Posterior cingulate gyrus (tissue), 11 donors: Measurements from ENCODE around the gene BTRC.
A peak's percentile ranks its signal among the peaks of the same experiment; 100 is the strongest.
"Not testable (repeated sequence)": the region's sequence is repeated elsewhere in the genome, so short reads cannot be mapped to it uniquely, and the experiment has no call there.

Experiments used
- DNase-seq, 10 donors: peaks; one replicate each; pipeline versions ENCODE4 v3.0.0 to v3.0.0-alpha.2; 2020 to 2021; ENCODE audit warnings: mixed read lengths in 3 of 10
- intact Hi-C: fragments of 100-400 bp; cut with DNase I; formaldehyde crosslinking; loops from one replicate; pipeline ENCODE4 v1.15.1; 2023

Gene BTRC

GRCh38 chr10:101572126-101572525 lies 218.2 kb downstream of the BTRC start:
- intact Hi-C loops, result loop anchor here (10.0 kb wide), 1 partner anchor 277 kb away; no protein-coding TSS in a partner anchor

GRCh38 chr10:101572785-101573184 lies 218.8 kb downstream of the BTRC start:
- peak in 1 of 10 donors; percentile 75 for DNase-seq
- intact Hi-C loops, result loop anchor here (10.0 kb wide), 1 partner anchor 278 kb away; no protein-coding TSS in a partner anchor

More at GRCh38 chr10:101572126-101572525, 218.2 kb downstream of the BTRC start:
- peak in 1 of 10 donors; percentile 20 for DNase-seq

GRCh38 chr10:101573885-101574753 lies 220.2 kb downstream of the BTRC start:
- intact Hi-C loops, result loop anchor here (10.0 kb wide), 1 partner anchor 279 kb away; no protein-coding TSS in a partner anchor
- DNase-seq, result peak in 1 of 10 donors; percentile 81

GRCh38 chr10:101575091-101575490 lies 221.1 kb downstream of the BTRC start:
- peak in 1 of 10 donors; percentile 48 for DNase-seq
- intact Hi-C loops, result loop anchor here (10.0 kb wide), 1 partner anchor 280 kb away; no protein-coding TSS in a partner anchor

GRCh38 chr10:101575580-101576210 lies 221.7 kb downstream of the BTRC start:
- intact Hi-C loops, result loop anchor here (10.0 kb wide), 1 partner anchor 281 kb away; no protein-coding TSS in a partner anchor
- peak in 1 of 10 donors; percentile 26 for DNase-seq

- intact Hi-C loops, result loop anchor here (10.0 kb wide), 1 partner anchor 282 kb away; no protein-coding TSS in a partner anchor
- peak in 1 of 10 donors; percentile 12 for DNase-seq
Observed at GRCh38 chr10:101576211-101576863, 222.4 kb downstream of the BTRC start.

- DNase-seq, result peak in 1 of 10 donors; percentile 73
- intact Hi-C loops, result loop anchor here (10.0 kb wide), 1 partner anchor 282 kb away; no protein-coding TSS in a partner anchor
Observed at GRCh38 chr10:101577121-101577871, 223.3 kb downstream of the BTRC start.

GRCh38 chr10:101578192-101578591 lies 224.2 kb downstream of the BTRC start:
- peak in 1 of 10 donors; percentile 61 for DNase-seq
- intact Hi-C loops, result loop anchor here (10.0 kb wide), 1 partner anchor 283 kb away; no protein-coding TSS in a partner anchor

- DNase-seq, result peak in 1 of 10 donors; percentile 75
- intact Hi-C loops, result loop anchor here (10.0 kb wide), 1 partner anchor 284 kb away; no protein-coding TSS in a partner anchor
Observed at GRCh38 chr10:101578803-101579515, 225.0 kb downstream of the BTRC start.

GRCh38 chr10:101579516-101579870 lies 225.5 kb downstream of the BTRC start:
- intact Hi-C loops, result loop anchor here (10.0 kb wide), 1 partner anchor 285 kb away; no protein-coding TSS in a partner anchor

GRCh38 chr10:101580486-101581399 lies 226.8 kb downstream of the BTRC start:
- intact Hi-C loops, result no loop called here
- DNase-seq, result peak in 2 of 10 donors; percentile 52 to 75

More at GRCh38 chr10:101579516-101579870, 225.5 kb downstream of the BTRC start:
- DNase-seq, result peak in 1 of 10 donors; percentile 75

GRCh38 chr10:101585841-101586240 lies 231.9 kb downstream of the BTRC start:
- peak in 2 of 10 donors; percentile 51 to 52 for DNase-seq
- intact Hi-C loops, result no loop called here

- peak; percentile 93 to 99 (median 98) for DNase-seq
- intact Hi-C loops, result no loop called here
Observed at GRCh38 chr10:101587725-101588653, 234.0 kb downstream of the BTRC start, which contains the start of the genes DPCD and POLL. Gene DPCD (plus strand): TSS chr10:101588321. CDS start chr10:101588337, 16 bp downstream. Gene POLL (minus strand): TSS chr10:101588257. CDS start chr10:101587360, 897 bp downstream.

GRCh38 chr10:101588879-101589278 lies 234.9 kb downstream of the BTRC start:
- intact Hi-C loops, result no loop called here
- peak in 2 of 10 donors; percentile 8 to 17 for DNase-seq

- intact Hi-C loops, result not testable (repeated sequence)
- DNase-seq, result peak in 1 of 10 donors; percentile 15
Observed at GRCh38 chr10:101593331-101593730, 239.4 kb downstream of the BTRC start.
